ENCODE results near the gene SMIM41. TPM values are rescaled to one million over a fixed set of nuclear protein-coding genes. Genes with fewer than 3 reads are reported as not detected.
"Not testable (repeated sequence)": the region's sequence is repeated elsewhere in the genome, so short reads cannot be mapped to it uniquely, and the experiment has no call there.

Gene SMIM41
- total RNA-seq, 1 donor, result 0.43 TPM

DNA sequence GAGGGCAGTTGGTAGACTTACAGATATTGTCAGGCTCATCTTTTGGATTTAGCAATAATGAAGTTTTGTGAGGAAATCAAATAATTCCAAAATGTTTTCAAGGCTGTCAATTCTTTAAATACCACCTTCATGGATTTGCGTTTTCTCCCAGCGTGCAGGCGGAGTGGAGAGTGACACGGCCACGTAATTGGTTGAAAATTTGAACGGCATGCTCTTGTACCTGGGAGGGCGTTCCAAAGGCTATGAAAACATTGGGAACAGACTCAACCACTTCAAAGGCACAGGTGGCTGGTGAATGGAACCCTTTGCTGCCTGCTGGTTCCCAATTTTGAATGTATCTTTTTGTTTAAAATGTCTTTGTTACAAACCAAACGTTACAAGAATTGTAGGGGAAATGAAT, 12.4 kb downstream of the SMIM41 start:
- no peak for DNase-seq (ENCODE audit: low read depth)
- TF ChIP-seq, protein P1, sequence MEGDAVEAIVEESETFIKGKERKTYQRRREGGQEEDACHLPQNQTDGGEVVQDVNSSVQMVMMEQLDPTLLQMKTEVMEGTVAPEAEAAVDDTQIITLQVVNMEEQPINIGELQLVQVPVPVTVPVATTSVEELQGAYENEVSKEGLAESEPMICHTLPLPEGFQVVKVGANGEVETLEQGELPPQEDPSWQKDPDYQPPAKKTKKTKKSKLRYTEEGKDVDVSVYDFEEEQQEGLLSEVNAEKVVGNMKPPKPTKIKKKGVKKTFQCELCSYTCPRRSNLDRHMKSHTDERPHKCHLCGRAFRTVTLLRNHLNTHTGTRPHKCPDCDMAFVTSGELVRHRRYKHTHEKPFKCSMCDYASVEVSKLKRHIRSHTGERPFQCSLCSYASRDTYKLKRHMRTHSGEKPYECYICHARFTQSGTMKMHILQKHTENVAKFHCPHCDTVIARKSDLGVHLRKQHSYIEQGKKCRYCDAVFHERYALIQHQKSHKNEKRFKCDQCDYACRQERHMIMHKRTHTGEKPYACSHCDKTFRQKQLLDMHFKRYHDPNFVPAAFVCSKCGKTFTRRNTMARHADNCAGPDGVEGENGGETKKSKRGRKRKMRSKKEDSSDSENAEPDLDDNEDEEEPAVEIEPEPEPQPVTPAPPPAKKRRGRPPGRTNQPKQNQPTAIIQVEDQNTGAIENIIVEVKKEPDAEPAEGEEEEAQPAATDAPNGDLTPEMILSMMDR (IDR thresholded peaks at IDR 0.05; ENCODE audit: insufficient read depth, low read depth, low read length), result no peak
- H3K4me3 ChIP-seq (ENCODE audit: low read depth, low read length), result no peak overlapping the region

DNA sequence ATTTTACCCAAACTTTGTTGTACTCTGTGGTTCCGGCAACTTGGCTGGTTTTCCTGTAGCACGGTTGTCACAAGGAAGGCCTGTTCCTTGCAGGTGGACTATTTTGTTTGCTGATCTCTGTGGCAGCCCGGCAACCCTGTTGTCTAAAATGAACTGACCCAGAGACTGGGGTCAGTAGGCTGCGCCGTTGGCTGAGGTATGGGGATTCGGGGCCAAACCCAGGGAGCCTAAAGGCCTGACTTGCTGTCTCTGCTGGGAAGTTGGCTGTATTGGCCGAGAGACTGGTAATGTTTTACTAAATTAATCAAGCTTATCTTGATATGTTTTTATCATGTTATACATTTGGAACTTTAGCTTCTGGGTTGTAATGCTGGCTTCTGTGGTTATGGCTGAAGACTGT, 13.8 kb downstream of the SMIM41 start:
- no peak for DNase-seq (ENCODE audit: low read depth)
- H3K4me3 ChIP-seq (ENCODE audit: low read depth, low read length), result no peak overlapping the region
- TF ChIP-seq, protein P1 (IDR thresholded peaks at IDR 0.05; ENCODE audit: insufficient read depth, low read depth, low read length), result no peak

DNA sequence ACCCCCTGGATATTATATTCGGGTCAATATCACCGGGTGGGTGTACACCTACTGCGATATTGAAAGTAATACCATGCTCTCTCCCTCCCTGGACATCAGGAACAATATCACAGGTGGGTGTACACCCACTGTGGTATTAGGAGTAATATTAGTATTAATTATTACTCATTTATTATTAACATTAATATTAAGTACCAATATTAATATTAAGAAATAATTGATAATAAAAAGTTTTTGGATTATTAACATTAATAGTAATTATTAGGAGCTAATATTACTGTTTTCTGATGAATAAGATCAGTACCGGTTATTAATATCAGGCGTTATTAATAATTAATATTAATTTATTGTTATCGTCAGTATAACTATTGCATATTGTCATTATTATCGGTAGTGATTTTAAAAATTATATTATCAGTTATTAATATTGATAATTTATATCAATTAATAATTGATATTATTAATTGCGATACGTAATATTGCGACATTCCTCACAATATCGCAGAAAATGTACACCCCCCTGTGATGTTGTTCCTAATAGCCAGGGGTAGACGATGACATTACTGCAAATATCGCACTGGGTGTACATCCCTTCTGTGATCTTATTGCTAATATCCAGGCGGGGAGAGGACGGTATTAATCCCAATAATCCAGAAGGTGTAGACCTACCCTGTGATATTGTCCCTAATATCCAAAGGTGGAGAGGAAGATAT, 17.0 kb downstream of the SMIM41 start:
- TF ChIP-seq, protein P1 (IDR thresholded peaks at IDR 0.05; ENCODE audit: insufficient read depth, low read depth, low read length), result no peak
- no peak overlapping the region for H3K4me3 ChIP-seq (ENCODE audit: low read depth, low read length)
- DNase-seq (ENCODE audit: low read depth), result no peak

DNA sequence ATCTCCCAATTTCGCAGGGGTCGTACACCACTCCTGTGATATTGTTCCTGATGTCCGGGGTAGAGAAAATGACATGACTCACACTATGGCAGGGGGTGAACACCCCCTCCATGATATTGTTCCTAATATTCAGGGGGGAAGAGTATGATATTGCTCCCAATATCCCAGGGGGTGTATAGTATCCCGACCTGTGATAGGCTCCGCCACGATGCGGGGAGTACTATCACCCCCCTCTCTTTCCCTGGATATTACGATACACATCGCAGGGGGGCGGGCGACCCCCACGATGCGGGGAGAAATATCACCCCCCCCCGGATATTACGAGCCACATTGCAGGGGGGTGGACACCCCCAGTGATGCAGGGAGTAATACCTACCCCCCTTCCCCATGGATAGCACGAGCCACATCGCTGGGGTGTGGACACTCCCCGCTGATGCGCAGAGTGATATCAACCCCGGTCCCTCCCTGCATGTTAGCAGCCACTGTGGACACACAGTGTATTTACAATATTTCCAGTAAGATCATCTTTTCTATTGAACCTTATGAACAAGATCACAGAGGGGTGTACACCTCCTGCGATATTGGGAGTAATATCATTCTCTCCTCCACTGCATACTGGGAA, 17.7 kb downstream of the SMIM41 start:
- DNase-seq (ENCODE audit: low read depth), result no peak
- TF ChIP-seq, protein P1 (IDR thresholded peaks at IDR 0.05; ENCODE audit: insufficient read depth, low read depth, low read length), result no peak
- no peak overlapping the region for H3K4me3 ChIP-seq (ENCODE audit: low read depth, low read length)

DNA sequence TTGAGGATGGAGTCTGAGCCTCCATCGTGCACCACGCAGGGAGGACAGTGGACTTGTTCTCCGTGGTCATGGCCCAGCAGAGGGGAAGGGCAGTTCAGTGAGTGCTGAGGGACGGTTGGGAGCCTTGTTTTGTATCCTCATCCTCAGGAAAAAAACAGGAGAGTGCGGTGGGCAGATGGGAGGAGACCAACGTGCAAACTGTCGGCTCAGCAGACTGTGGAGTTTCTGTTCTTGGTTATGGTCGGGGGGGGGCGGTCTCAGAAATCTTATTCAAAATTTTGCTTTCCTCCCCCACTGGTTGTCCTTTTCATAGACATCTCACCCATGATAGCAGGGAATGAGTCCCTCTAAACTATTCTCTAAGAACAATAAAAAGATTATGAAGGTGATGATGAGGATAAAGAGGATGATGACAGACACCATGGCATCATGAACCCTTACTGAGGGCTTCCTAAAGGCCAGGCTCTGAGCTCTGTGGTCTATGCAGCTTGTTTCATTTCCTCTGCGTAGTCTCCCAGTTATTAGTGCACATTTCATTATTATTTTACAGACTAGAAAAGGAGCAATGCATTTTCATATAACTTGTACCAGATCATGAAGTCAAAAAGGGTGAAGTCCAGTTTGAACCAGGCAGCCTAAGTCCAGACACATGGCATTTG, 25.1 kb downstream of the SMIM41 start:
- not testable (repeated sequence) for DNase-seq (ENCODE audit: low read depth); H3K4me3 ChIP-seq (ENCODE audit: low read depth, low read length)

DNA sequence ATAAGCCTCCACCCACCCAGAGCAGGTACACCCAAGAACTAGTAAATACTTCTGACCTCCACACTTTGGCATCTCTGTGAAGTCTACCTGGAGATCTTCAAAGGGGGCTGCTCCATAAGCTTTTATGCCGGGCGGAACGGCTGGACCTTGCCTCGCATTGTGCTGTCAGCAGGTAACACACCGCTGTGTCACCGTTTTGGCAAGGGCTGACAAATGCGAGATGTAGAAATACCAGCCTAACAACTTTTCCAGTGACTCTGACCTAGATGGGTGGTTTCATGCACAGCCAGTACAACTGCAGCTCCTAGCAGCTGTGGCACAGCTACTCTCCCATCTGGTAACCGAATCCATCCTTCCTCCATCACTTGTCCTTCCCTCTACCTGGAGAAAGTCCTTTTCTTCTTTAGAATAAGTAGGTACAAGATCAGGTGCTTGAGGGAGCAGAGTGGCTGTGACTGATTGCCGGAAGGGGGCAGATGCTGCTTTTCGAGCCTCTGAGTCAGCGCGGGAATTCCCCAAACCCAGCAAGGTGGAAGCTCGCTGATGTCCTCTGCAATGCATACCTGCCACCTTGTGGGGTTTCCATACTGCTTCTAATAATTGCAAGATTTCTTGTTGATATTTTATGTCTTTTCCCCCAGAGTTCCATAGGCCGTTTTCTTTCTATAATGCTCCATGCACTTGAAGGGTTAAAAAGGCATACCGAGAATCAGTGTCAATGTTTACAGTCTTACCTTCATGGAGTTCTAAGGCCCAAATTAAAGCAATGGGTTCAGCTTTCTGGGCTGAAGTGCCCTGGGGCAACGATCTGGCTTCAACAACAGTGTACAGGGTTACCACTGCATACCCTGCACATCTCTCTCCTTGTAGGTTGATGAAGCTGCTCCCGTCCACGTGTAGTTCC, 37.0 kb downstream of the SMIM41 start:
- H3K4me3 ChIP-seq (ENCODE audit: low read depth, low read length); DNase-seq (ENCODE audit: low read depth): not testable (repeated sequence)

DNA sequence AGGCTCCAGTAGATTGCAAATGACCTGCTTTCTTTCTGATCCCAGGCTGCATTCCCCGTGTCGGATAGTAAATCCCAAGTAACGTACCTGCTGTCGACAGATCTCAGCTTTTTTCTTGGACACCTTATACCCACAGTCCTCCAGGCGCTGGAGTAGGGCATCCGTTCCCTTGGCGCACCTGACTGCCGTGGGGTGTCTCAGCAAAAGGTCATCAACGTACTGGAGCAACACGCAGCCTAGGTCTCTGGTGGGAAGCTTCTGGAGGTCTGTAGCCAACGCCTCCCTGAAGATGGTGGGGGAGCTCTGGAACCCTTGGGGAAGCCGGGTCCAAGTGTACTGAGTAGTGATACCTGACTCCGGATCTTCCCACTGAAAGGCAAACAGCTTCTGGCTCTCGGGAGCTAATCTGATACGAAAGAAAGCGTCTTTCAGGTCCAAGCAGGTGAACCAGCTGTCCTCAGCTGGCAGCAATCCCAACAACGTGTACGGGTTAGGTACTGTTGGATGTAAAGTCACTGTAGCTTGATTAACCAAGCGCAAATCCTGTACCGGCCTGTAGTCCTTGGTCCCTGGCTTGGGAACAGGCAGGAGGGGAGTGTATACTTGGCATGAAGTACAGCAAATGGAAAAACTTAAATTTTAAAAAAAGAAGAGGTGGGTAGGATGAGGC, 38.4 kb downstream of the SMIM41 start:
- not testable (repeated sequence) for DNase-seq (ENCODE audit: low read depth)

More for the DNA sequence above, 38.4 kb downstream of the SMIM41 start:
- H3K4me3 ChIP-seq (ENCODE audit: low read depth, low read length), result not testable (repeated sequence)

Measured in fibroblast of villous mesenchyme (primary cell).